Measurements from ENCODE around the gene SEMA4A. TPM values are rescaled to one million over a fixed set of nuclear protein-coding genes. Genes with fewer than 3 reads are reported as not detected.
A peak's percentile ranks its signal among the peaks of the same experiment; 100 is the strongest.

The SEMA4A gene
- total and polyA plus RNA-seq, 2 of the 8 experiments (the other 6 are each of a cell fraction or from before 2014, with no cell fraction given), result 7.3 to 10.6 TPM

DNA sequence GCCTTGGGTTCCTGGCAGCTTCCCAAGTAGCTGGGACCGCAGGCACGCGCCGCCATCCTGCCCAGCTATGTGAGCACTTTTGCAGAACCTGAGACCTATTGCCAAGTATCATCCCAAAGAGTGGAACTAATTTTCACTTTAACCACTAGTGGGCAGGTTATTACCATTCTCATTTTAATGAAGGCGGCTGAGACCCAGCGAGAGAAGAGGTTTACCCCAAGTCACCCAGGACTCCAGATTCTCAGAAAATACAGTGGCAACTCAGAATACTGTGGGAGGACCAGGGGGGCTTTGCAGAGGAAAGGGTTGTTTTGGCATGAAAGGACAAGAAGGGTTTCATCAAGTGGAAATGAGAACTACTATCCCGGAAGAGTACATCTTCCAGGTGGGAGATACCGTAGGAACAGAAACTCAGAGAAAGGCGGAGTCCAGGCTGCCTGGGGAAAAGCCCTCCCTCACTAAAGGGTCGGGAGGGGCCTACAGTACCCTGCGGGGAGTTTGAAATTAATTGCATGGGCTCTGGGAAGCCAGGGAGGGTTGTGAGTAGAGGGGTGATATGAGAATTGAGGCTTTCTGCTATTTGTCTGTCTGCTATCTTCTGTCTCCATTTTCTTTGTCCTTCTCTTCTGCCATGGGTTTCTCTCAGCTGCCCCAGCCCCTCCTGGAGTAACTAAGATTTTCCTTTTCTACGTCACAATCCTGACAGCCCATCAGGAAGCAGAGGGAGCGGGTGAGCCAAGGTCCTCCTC, 7.2 kb upstream of the SEMA4A start (continued):
- TF ChIP-seq, protein P1, sequence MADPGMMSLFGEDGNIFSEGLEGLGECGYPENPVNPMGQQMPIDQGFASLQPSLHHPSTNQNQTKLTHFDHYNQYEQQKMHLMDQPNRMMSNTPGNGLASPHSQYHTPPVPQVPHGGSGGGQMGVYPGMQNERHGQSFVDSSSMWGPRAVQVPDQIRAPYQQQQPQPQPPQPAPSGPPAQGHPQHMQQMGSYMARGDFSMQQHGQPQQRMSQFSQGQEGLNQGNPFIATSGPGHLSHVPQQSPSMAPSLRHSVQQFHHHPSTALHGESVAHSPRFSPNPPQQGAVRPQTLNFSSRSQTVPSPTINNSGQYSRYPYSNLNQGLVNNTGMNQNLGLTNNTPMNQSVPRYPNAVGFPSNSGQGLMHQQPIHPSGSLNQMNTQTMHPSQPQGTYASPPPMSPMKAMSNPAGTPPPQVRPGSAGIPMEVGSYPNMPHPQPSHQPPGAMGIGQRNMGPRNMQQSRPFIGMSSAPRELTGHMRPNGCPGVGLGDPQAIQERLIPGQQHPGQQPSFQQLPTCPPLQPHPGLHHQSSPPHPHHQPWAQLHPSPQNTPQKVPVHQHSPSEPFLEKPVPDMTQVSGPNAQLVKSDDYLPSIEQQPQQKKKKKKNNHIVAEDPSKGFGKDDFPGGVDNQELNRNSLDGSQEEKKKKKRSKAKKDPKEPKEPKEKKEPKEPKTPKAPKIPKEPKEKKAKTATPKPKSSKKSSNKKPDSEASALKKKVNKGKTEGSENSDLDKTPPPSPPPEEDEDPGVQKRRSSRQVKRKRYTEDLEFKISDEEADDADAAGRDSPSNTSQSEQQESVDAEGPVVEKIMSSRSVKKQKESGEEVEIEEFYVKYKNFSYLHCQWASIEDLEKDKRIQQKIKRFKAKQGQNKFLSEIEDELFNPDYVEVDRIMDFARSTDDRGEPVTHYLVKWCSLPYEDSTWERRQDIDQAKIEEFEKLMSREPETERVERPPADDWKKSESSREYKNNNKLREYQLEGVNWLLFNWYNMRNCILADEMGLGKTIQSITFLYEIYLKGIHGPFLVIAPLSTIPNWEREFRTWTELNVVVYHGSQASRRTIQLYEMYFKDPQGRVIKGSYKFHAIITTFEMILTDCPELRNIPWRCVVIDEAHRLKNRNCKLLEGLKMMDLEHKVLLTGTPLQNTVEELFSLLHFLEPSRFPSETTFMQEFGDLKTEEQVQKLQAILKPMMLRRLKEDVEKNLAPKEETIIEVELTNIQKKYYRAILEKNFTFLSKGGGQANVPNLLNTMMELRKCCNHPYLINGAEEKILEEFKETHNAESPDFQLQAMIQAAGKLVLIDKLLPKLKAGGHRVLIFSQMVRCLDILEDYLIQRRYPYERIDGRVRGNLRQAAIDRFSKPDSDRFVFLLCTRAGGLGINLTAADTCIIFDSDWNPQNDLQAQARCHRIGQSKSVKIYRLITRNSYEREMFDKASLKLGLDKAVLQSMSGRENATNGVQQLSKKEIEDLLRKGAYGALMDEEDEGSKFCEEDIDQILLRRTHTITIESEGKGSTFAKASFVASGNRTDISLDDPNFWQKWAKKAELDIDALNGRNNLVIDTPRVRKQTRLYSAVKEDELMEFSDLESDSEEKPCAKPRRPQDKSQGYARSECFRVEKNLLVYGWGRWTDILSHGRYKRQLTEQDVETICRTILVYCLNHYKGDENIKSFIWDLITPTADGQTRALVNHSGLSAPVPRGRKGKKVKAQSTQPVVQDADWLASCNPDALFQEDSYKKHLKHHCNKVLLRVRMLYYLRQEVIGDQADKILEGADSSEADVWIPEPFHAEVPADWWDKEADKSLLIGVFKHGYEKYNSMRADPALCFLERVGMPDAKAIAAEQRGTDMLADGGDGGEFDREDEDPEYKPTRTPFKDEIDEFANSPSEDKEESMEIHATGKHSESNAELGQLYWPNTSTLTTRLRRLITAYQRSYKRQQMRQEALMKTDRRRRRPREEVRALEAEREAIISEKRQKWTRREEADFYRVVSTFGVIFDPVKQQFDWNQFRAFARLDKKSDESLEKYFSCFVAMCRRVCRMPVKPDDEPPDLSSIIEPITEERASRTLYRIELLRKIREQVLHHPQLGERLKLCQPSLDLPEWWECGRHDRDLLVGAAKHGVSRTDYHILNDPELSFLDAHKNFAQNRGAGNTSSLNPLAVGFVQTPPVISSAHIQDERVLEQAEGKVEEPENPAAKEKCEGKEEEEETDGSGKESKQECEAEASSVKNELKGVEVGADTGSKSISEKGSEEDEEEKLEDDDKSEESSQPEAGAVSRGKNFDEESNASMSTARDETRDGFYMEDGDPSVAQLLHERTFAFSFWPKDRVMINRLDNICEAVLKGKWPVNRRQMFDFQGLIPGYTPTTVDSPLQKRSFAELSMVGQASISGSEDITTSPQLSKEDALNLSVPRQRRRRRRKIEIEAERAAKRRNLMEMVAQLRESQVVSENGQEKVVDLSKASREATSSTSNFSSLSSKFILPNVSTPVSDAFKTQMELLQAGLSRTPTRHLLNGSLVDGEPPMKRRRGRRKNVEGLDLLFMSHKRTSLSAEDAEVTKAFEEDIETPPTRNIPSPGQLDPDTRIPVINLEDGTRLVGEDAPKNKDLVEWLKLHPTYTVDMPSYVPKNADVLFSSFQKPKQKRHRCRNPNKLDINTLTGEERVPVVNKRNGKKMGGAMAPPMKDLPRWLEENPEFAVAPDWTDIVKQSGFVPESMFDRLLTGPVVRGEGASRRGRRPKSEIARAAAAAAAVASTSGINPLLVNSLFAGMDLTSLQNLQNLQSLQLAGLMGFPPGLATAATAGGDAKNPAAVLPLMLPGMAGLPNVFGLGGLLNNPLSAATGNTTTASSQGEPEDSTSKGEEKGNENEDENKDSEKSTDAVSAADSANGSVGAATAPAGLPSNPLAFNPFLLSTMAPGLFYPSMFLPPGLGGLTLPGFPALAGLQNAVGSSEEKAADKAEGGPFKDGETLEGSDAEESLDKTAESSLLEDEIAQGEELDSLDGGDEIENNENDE (IDR thresholded peaks at IDR 0.05; ENCODE audit: insufficient replicate concordance, low read length), result no peak
- TF ChIP-seq, protein P2, sequence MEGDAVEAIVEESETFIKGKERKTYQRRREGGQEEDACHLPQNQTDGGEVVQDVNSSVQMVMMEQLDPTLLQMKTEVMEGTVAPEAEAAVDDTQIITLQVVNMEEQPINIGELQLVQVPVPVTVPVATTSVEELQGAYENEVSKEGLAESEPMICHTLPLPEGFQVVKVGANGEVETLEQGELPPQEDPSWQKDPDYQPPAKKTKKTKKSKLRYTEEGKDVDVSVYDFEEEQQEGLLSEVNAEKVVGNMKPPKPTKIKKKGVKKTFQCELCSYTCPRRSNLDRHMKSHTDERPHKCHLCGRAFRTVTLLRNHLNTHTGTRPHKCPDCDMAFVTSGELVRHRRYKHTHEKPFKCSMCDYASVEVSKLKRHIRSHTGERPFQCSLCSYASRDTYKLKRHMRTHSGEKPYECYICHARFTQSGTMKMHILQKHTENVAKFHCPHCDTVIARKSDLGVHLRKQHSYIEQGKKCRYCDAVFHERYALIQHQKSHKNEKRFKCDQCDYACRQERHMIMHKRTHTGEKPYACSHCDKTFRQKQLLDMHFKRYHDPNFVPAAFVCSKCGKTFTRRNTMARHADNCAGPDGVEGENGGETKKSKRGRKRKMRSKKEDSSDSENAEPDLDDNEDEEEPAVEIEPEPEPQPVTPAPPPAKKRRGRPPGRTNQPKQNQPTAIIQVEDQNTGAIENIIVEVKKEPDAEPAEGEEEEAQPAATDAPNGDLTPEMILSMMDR (IDR thresholded peaks at IDR 0.05; ENCODE audit: control extremely low read depth in 1 of 3, insufficient read depth in 1 of 3, low read depth in 1 of 3, low read length in 3 of 3), result peak in 2 of 3 experiments; percentile 60 to 62; a peak in 3 of 4 replicates
